ENCODE data around the gene ZNF415.

DNA sequence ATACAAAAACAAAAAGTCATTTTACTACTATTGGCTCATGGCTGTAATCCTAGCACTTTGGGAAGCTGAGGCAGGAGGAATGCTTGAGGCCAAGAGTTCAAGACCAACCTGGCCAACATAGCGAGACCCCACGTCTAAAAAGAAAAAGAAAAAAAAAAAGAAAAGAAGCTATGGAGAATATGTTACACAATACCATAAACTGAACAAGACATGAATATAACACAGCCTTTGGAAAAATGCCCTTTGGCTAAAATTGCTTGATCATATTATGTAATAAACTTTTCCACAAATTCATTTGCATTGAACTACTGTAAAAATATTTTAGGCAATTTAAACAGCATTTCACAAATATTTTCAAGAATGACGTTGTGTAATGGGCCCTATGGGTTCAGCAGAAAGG lies 3.7 kb upstream of the ZNF415 start:
- TF ChIP-seq POLR2A (IDR thresholded peaks at IDR 0.05), result no peak
- TF ChIP-seq, protein P1, sequence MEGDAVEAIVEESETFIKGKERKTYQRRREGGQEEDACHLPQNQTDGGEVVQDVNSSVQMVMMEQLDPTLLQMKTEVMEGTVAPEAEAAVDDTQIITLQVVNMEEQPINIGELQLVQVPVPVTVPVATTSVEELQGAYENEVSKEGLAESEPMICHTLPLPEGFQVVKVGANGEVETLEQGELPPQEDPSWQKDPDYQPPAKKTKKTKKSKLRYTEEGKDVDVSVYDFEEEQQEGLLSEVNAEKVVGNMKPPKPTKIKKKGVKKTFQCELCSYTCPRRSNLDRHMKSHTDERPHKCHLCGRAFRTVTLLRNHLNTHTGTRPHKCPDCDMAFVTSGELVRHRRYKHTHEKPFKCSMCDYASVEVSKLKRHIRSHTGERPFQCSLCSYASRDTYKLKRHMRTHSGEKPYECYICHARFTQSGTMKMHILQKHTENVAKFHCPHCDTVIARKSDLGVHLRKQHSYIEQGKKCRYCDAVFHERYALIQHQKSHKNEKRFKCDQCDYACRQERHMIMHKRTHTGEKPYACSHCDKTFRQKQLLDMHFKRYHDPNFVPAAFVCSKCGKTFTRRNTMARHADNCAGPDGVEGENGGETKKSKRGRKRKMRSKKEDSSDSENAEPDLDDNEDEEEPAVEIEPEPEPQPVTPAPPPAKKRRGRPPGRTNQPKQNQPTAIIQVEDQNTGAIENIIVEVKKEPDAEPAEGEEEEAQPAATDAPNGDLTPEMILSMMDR (IDR thresholded peaks at IDR 0.05), result no peak
